Hepatic stellate cell (primary cell): ENCODE data around the gene ZNF844.
"Not testable (repeated sequence)": the region's sequence is repeated elsewhere in the genome, so short reads cannot be mapped to it uniquely, and the experiment has no call there.

Source experiments
- DNase-seq: peaks from one replicate; pipeline ENCODE4 v3.0.0; 2011; ENCODE audit warnings: low spot score

The ZNF844 gene

DNA sequence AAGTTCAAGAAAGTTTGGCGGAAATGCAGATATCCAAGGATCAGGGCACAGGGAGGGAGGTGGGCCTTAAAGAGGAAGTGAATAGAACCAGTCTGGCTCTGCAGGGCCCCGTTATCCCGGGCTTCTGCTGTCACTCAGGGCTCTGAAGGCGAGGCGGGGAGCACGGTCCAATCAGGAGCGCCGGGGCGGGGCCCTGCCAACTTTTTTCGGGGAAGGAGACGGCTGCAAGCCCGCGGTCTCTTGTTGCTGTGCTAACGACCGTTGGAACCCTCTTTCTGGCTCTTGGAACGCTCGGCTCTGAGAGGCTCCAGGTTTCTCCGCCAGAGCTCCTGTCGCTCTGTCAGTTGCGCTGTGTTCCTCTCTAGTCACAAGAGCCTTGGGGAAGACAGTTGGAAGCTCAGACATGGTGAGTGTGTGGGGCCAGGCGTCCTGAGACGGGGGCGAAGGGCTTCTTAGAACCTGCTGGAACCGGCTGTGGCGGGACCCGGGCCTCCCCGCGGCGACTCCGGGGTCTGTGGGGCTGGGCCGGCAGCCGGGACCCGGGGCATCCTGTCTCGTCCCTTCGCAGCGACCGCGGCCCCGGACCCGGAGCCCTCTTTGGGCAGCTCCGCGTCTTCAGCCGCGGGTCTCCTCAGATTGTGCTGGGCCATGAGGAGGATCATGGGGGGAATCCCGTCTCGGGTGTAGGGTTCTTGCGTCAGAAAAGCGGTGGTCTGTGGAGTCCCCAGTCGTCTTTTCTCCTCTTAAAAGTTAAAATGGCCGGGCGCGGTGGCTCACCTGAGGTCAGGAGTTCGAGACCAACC is 27.7 kb downstream of the ZNF844 start:
- peak; percentile 96 for DNase-seq

GRCh38 chr19:12092956-12093355 is 28.4 kb downstream of the ZNF844 start:
- DNase-seq = no peak

DNA sequence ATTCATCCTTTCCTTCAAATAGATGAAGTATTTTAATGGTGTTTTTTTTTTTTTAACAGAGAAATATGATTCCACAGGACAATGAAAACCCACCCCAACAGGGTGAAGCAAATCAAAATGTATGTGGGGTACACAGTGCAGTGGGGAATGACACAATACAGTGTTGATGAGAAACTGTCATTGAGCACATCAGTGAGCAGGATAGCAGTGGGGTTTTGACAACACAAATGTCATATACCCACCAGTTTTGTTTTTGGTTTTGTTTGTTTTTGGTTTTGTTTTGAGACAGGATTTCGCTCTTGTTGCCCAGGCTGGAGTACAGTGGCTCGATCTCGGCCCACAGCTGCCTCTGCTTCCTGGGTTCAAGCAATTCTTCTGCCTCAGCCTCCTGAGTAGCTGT is 29.2 kb downstream of the ZNF844 start:
- no peak for DNase-seq

DNA sequence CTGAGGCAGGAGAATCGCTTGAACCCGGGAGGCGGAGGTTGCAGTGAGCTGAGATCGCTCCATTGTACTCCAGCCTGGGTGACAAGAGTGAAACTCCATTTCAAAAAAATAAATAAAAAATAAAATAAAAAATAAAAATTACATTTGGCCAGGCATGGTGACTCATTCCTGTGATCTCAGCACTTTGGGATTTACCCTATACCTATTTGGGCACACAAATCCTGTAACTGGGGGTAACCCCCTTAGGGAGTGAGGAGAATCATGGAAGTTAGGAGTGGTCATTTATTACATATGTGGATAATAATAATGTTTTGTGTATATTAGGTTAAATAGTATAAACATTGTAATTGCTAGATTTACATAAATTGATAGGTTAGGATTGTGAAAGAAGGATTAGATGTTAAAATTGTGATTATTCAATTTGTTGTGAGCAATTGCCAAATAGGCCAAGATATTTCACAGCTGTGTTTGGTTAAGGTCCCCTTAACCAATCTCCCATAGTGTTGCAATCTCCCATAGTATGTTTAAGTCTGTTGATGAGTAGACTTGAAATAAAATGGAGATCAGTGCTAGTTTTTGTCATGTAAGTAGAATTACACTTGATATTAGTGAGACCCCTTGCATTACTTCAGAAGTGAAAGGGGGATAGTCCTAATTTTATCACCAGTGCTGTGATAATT is 30.7 kb downstream of the ZNF844 start:
- no peak for DNase-seq

DNA sequence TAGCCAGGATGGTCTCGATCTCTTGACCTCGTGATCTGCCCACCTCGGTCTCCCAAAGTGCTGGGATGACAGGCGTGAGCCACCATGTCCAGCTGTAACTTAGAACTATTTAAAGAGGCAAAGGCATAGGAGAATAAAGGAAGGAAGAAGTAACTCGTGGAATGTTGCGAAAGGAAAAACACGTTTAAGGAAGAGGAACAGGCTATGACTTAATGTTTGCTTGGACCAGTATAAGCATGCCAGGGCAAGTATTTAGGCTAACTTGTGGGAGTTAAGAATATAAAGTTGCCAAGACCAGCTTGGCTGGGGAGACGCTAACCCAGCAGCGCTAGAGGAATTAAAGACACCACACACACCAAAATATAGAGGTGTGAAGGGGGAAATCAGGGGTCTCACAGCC is 33.5 kb downstream of the ZNF844 start:
- no peak for DNase-seq

- not testable (repeated sequence) for DNase-seq
These were observed 39.4 kb downstream of the ZNF844 start for GRCh38 chr19:12103909-12104308.

- DNase-seq = no peak
These were observed 46.6 kb downstream of the ZNF844 start for GRCh38 chr19:12111176-12111575.

DNA sequence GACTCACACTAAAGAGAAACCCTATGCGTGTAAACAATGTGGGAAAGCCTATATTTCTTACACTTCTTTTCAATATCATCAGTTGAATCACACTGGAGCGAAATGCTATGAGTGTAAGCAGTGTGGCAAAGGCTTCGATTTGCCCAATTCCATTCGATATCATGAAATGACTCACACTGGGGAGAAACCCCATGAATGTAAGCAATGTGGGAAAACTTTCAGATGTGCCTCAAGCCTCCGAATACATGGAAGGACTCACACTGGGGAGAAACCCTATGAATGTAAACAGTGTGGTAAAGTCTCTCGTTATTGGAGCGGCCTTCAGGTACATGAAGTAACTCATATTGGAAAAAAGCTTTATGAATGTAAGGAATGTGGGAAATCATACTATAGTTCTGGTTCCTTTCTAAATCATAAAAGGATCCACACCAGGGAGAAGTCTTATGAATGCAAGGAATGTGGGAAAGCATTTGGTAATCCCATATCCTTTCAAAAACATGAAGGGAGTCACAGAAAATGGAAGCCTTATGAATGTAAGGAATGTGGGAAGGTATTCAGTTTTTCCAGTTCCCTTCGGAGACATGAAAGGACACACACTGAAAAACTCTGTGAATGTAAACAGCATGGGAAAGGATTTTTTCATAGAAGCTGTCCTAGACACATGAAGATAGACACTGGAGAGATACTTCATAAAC is 47.6 kb downstream of the ZNF844 start:
- no peak for DNase-seq

DNA sequence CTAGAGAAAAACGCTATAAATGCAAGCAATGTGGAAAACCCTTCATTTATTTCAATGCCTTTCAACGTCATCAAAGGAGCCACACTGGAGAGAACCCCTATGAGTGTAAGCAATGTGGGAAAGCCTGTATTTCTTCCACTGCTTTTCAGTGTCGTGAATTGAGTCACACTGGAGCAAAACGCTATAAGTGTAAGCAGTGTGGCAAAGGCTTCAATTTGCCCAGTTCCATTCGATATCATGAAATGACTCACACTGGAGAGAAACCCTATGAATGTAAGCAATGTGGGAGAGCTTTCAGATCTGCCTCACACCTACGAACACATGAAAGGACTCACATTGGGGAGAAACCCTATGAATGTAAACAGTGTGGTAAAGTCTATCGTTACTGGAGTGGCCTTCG is 48.2 kb downstream of the ZNF844 start:
- no peak for DNase-seq

DNA sequence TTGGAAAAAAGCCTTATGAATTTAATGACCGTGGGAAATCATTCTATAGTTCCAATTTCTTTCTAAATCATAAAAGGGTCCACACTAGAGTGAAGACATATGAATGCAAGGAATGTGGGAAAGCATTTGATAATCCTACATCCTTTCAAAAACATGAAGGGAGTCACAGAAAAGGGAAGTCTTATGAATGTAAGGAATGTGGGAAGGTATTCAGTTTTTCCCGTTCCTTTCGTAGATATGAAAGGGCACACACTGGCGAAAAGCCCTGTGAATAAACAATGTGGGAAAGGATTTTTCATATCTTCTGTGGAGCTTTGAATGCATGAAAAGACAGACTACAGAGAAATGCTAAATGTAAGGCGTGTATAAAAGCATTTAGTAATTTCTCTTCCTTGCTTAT is 48.6 kb downstream of the ZNF844 start:
- DNase-seq = no peak

DNA sequence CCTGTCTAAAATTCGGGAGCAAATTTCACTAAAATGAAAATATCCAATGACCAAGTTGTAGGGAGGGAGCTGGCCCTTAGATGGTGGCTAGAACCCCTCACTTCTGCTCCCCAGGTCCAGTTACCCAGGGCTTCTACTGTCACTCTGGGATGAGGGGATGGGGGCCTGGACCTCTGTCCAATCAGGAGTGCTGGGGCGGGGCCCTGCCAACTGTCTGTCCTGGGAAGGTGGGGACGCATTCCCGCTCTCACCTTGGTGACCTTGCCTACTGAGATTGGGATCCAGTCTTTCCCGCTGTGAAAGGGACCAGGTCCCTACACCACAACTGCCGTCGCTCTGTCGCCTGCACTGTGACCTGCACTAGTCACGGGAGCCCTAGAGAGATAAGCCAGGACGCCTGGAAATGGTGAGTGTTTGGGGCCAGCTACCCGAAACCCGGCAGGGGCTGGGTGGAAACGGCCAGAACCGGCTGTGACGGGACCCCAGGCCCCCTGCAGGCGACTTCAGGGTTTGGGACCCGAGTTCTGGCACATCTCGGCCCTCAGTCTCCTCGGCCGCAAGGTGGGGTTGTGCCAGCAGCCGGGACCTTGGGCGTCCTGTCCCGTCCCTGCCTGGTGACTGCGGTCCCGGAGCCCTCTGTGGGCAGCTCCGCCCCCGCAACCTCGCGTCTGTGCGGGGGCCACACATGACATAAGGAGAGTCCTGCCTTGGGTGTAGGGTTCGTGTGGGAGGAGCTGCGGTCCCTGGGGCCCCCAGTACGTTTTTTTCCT is 52.9 kb downstream of the ZNF844 start:
- no peak for DNase-seq

GRCh38 chr19:12126707-12127106 is 62.2 kb downstream of the ZNF844 start:
- DNase-seq = no peak
